ENCODE data around the gene HSPH1.
A peak's percentile ranks its signal among the peaks of the same experiment; 100 is the strongest.

HSPH1 gene

GRCh38 chr13:31175847-31176532, 14.3 kb upstream of the HSPH1 start:
- no peak for DNase-seq

- no peak for DNase-seq
Measured at GRCh38 chr13:31174018-31174417, 12.3 kb upstream of the HSPH1 start.

GRCh38 chr13:31172535-31172934, 10.8 kb upstream of the HSPH1 start:
- no peak for DNase-seq

- DNase-seq: no peak
Measured at GRCh38 chr13:31172001-31172400, 10.3 kb upstream of the HSPH1 start.

- DNase-seq: no peak
Measured at GRCh38 chr13:31168736-31169135, 7.0 kb upstream of the HSPH1 start.

GRCh38 chr13:31168166-31168565, 6.5 kb upstream of the HSPH1 start:
- DNase-seq: no peak

- DNase-seq: no peak
Measured at GRCh38 chr13:31167490-31167889, 5.8 kb upstream of the HSPH1 start.

- no peak for DNase-seq
Measured at GRCh38 chr13:31166591-31166990, 4.9 kb upstream of the HSPH1 start.

- peak; percentile 99 for DNase-seq
Measured at GRCh38 chr13:31162151-31163008, 676 bp upstream of the HSPH1 start.

- DNase-seq: peak; percentile 62
Measured at GRCh38 chr13:31160857-31161556, 697 bp downstream of the HSPH1 start.

- no peak for DNase-seq
Measured at GRCh38 chr13:31159306-31159705, 2.4 kb downstream of the HSPH1 start.

- DNase-seq: no peak
Measured at GRCh38 chr13:31154939-31155338, 6.8 kb downstream of the HSPH1 start.

GRCh38 chr13:31151837-31152236, 9.9 kb downstream of the HSPH1 start:
- no peak for DNase-seq

- no peak for DNase-seq
Measured at GRCh38 chr13:31150315-31150985, 11.3 kb downstream of the HSPH1 start.

- no peak for DNase-seq
Measured at GRCh38 chr13:31149604-31150003, 12.1 kb downstream of the HSPH1 start.

- DNase-seq: no peak
Measured at GRCh38 chr13:31145417-31145816, 16.3 kb downstream of the HSPH1 start.

- DNase-seq: no peak
Measured at GRCh38 chr13:31138515-31138914, 23.2 kb downstream of the HSPH1 start.

- DNase-seq: no peak
Measured at GRCh38 chr13:31136724-31137123, 25.0 kb downstream of the HSPH1 start.

GRCh38 chr13:31134039-31134711, 27.5 kb downstream of the HSPH1 start:
- no peak for DNase-seq

- DNase-seq: no peak
Measured at GRCh38 chr13:31133621-31134020, 28.1 kb downstream of the HSPH1 start.

GRCh38 chr13:31131470-31131961, 30.2 kb downstream of the HSPH1 start:
- DNase-seq: no peak

GRCh38 chr13:31129419-31129818, 32.3 kb downstream of the HSPH1 start:
- no peak for DNase-seq

Data from CD4-positive, alpha-beta T cell treated with Interferon gamma for 1 hour (primary cell).